SK-N-SH (cell line): ENCODE results near the gene HASPIN. TPM values are rescaled to one million over a fixed set of nuclear protein-coding genes. Genes with fewer than 3 reads are reported as not detected.
A peak's percentile ranks its signal among the peaks of the same experiment; 100 is the strongest.

Experiments
- CTCF ChIA-PET: fragments of 300-600, 350-600 bp; formaldehyde crosslinking; extraction: SDS; loops from one replicate; lab custom pipeline; 2021; lab: Yijun Ruan, JAX
- POLR2A ChIA-PET: fragments of 350-600 bp; sonication (Branson Sonifier 250); formaldehyde crosslinking; extraction: SDS; loops from one replicate; lab custom pipeline; 2020; ENCODE audit warnings: antibody characterized with exemption, inconsistent platforms; lab: Yijun Ruan, JAX
- DNase-seq: peaks from one replicate; pipeline ENCODE4 v3.0.0; 2012
- H2AFZ ChIP-seq: fragments of 200-600 bp; sonication (generic); 2 replicates; pipeline ENCODE4 v1.8.1; 2016; ENCODE audit warnings: antibody characterized with exemption, mild to moderate bottlenecking, low read depth
- H3F3A ChIP-seq: fragments of 200-600 bp; sonication (generic); replicated peaks from 2 replicates; pipeline ENCODE3; 2016; ENCODE audit warnings: antibody characterized with exemption, mild to moderate bottlenecking; ENCODE audit not compliant: insufficient read depth
- H3K27ac ChIP-seq, 2 experiments: fragments of 200-500 bp in 1 of 2; fragments of 200-600 bp in 1 of 2; sonication (Bioruptor generic) in 1 of 2; sonication (generic), shearing (Covaris generic) in 1 of 2; 2 replicates each; pipeline versions ENCODE4 v1.5.1 to v1.6.1; 2014 to 2016; ENCODE audit warnings: low read depth in 2 of 2, inconsistent platforms in 1 of 2, low read length in 1 of 2, mild to moderate bottlenecking in 1 of 2, mixed read lengths in 1 of 2
- H3K27me3 ChIP-seq: fragments of 200-600 bp; sonication (generic), shearing (Covaris generic); 2 replicates; pipeline ENCODE4 v1.6.1; 2016; ENCODE audit warnings: mixed run types; ENCODE audit not compliant: insufficient read depth
- H3K36me3 ChIP-seq, 2 experiments: fragments of 200-500 bp in 1 of 2; fragments of 200-600 bp in 1 of 2; sonication (Bioruptor generic) in 1 of 2; sonication (generic) in 1 of 2; replicated peaks in 1 of 2; 2 replicates each; pipeline versions ENCODE3 to v1.5.1; 2014 to 2016; ENCODE audit warnings: low read length in 1 of 2, mild to moderate bottlenecking in 1 of 2; ENCODE audit not compliant: insufficient read depth in 2 of 2, control insufficient read depth in 1 of 2
- H3K4me1 ChIP-seq, 2 experiments: fragments of 200-500 bp in 1 of 2; fragments of 200-600 bp in 1 of 2; sonication (Bioruptor generic) in 1 of 2; sonication (generic), shearing (Covaris generic) in 1 of 2; 2 replicates each; pipeline versions ENCODE4 v1.5.1 to v1.6.1; 2014 to 2016; ENCODE audit warnings: low read depth in 1 of 2, low read length in 1 of 2, mixed run types in 1 of 2; ENCODE audit not compliant: insufficient read depth in 2 of 2, control insufficient read depth in 1 of 2
- H3K4me2 ChIP-seq: fragments of 200-600 bp; sonication (generic), shearing (Covaris generic); 2 replicates; pipeline ENCODE4 v1.6.1; 2017; ENCODE audit warnings: mixed run types
- H3K4me3 ChIP-seq, 2 experiments: fragments of 200-500 bp in 1 of 2; fragments of 200-600 bp in 1 of 2; sonication (Bioruptor generic) in 1 of 2; sonication (generic), shearing (Covaris generic) in 1 of 2; 2 replicates each; pipeline versions ENCODE4 v1.5.1 to v1.8.1; 2014 to 2016; ENCODE audit warnings: low read depth in 2 of 2, inconsistent platforms in 1 of 2, low read length in 1 of 2, mild to moderate bottlenecking in 1 of 2, mixed read lengths in 1 of 2, moderate library complexity in 1 of 2
- H3K79me2 ChIP-seq: fragments of 200-600 bp; sonication (generic); 2 replicates; pipeline ENCODE4 v1.8.1; 2017; ENCODE audit warnings: mild to moderate bottlenecking; ENCODE audit not compliant: insufficient read depth
- H3K9ac ChIP-seq: fragments of 200-600 bp; sonication (generic); 2 replicates; pipeline ENCODE4 v1.6.1; 2017; ENCODE audit warnings: mixed run types
- H3K9me2 ChIP-seq: fragments of 200-600 bp; sonication (generic); 2 replicates; pipeline ENCODE4 v1.6.1; 2017; ENCODE audit warnings: mixed run types
- H3K9me3 ChIP-seq: fragments of 200-600 bp; sonication (generic); 2 replicates; pipeline ENCODE4 v1.6.1; 2017; ENCODE audit warnings: mixed run types, mild to moderate bottlenecking, moderate library complexity
- H4K20me1 ChIP-seq: fragments of 200-600 bp; sonication (generic); 2 replicates; pipeline ENCODE4 v1.6.1; 2017; ENCODE audit warnings: mild to moderate bottlenecking, mixed run types; ENCODE audit not compliant: insufficient read depth
- CHD2 ChIP-seq: fragments of 150-350 bp; IDR thresholded peaks from 2 replicates; pipeline ENCODE4 v1.6.1; 2018; ENCODE audit warnings: low read length; ENCODE audit not compliant: partially characterized antibody
- ELF1 ChIP-seq: IDR thresholded peaks from 2 replicates; pipeline ENCODE4 v1.4.0; 2012
- EP300 ChIP-seq, 2 experiments: IDR thresholded peaks; 2 replicates each; pipeline versions ENCODE4 v1.4.0 to v1.6.1; 2012; ENCODE audit warnings: borderline replicate concordance in 1 of 2, low read depth in 1 of 2, low read length in 1 of 2
- EZH2phosphoT487 ChIP-seq: fragments of 200-600 bp; sonication (generic); IDR thresholded peaks from 2 replicates; pipeline ENCODE4 v1.6.1; 2017; ENCODE audit warnings: low read depth, mixed run types, mild to moderate bottlenecking, antibody characterized with exemption, moderate library complexity, borderline replicate concordance
- FOSL2 ChIP-seq: IDR thresholded peaks from 2 replicates; pipeline ENCODE4 v1.4.0; 2012; ENCODE audit warnings: low read depth, mild to moderate bottlenecking, moderate library complexity, borderline replicate concordance
- FOXM1 ChIP-seq: IDR thresholded peaks from 2 replicates; pipeline ENCODE4 v1.4.0; 2012; ENCODE audit warnings: low read depth, mild to moderate bottlenecking
- MXI1 ChIP-seq: IDR thresholded peaks from 2 replicates; pipeline ENCODE4 v1.6.1; 2012; ENCODE audit warnings: mild to moderate bottlenecking, low read depth, low read length, improper control_type of control experiment
- NFIC ChIP-seq: IDR thresholded peaks from 2 replicates; pipeline ENCODE4 v1.4.0; 2012; ENCODE audit warnings: borderline replicate concordance
- NRF1 ChIP-seq: IDR thresholded peaks from 2 replicates; pipeline ENCODE4 v1.6.1; 2012; ENCODE audit warnings: low read depth, mild to moderate bottlenecking, low read length
- POLR2AphosphoS5 ChIP-seq: IDR thresholded peaks from 2 replicates; pipeline ENCODE4 v1.6.1; 2012; ENCODE audit warnings: low read depth, low read length
- REST ChIP-seq: IDR thresholded peaks from 2 replicates; pipeline ENCODE4 v1.6.1; 2012; ENCODE audit warnings: mild to moderate bottlenecking, low read depth, low read length, moderate library complexity
- SIN3A ChIP-seq: IDR thresholded peaks from 2 replicates; pipeline ENCODE4 v1.6.1; 2012; ENCODE audit warnings: low read depth, mild to moderate bottlenecking, low read length, moderate library complexity, borderline replicate concordance
- TAF1 ChIP-seq: IDR thresholded peaks from 2 replicates; pipeline ENCODE4 v1.6.1; 2012; ENCODE audit warnings: low read depth, mild to moderate bottlenecking, low read length, moderate library complexity, borderline replicate concordance
- TCF12 ChIP-seq: IDR thresholded peaks from 2 replicates; pipeline ENCODE4 v1.4.0; 2012
- YY1 ChIP-seq: IDR thresholded peaks from 2 replicates; pipeline ENCODE4 v1.4.0; 2012; ENCODE audit warnings: low read depth, mild to moderate bottlenecking
- ZBTB33 ChIP-seq: IDR thresholded peaks from 2 replicates; pipeline ENCODE4 v1.4.0; 2012; ENCODE audit warnings: low read depth, borderline replicate concordance
- WGBS: methylation state at CpG from one replicate; pipeline ENCODE4 v1.1.6; 2017; ENCODE audit warnings: low lambda C conversion rate; 5-methylcytosine and 5-hydroxymethylcytosine counted together
- polyA plus RNA-seq, 3 experiments: library from polyadenylated mRNA; depleted of rRNA; stranded (reverse); fragments of >200 nt; gene quantifications; 2 replicates each; pipeline ENCODE4 v1.2.3, GENCODE V29; 2012
- TF ChIP-seq, protein P1 (sequence below): IDR thresholded peaks from 2 replicates; pipeline ENCODE4; 2012
- TF ChIP-seq, protein P2 (sequence below): IDR thresholded peaks from 2 replicates; pipeline ENCODE4 v1.4.0; 2012; ENCODE audit warnings: low read depth, borderline replicate concordance
- TF ChIP-seq, protein P3 (sequence below): fragments of 200-600 bp; sonication (generic); IDR thresholded peaks from 2 replicates; pipeline ENCODE4 v1.6.1; 2017; ENCODE audit warnings: antibody characterized with exemption, mild to moderate bottlenecking, moderate library complexity
- TF ChIP-seq, protein P4 (sequence below): IDR thresholded peaks from 2 replicates; pipeline ENCODE4 v1.4.0; 2012; ENCODE audit warnings: low read depth

HASPIN gene
- polyA plus RNA-seq (2012; rRNA removed): 1.2 and 1.4 TPM in 2 replicates
- 1.2 and 1.6 TPM in 2 replicates for polyA plus RNA-seq (2012; cell fraction: cytosol; rRNA removed)
- polyA plus RNA-seq (2012; cell fraction: nucleus; rRNA removed): 0.55 and 0.80 TPM in 2 replicates

DNA sequence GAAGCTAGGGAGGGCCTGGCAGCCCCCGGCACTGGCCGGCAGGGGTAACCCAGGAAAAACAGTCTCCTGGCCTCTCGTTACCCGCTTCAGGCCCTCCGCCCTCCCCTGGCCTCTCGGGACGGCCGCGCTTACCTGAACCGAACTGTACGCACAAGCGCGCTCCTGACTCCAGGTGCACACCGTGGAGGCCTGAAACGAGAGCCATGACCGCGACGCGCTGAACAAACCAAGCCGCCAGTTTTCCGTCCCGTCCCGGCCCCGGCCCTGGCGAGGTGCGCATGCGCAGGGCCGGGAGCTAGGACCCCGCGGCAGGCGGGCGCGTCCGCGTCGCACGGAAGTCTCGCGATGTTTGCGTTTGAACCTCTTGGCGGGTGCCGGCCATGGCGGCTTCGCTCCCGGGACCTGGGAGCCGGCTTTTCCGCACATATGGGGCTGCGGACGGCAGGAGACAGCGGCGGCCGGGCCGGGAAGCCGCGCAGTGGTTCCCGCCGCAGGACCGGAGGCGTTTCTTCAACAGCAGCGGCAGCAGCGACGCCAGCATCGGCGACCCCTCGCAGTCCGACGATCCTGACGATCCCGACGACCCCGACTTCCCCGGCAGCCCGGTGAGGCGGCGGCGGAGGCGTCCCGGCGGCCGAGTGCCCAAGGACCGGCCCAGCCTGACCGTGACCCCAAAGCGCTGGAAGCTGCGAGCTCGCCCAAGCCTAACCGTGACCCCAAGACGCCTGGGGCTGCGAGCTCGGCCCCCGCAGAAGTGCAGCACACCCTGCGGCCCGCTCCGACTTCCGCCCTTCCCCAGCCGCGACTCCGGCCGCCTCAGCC lies at the start of gene HASPIN:
TSS of gene HASPIN (plus strand) at position 348 of the 822 bp plus-strand sequence. CDS start at position 381, 33 bp downstream.
- ChIA-PET CTCF (interaction anchor here (0.6 to 8.2 kb wide), 10 partner anchors 12 to 675 kb away, joined by 3 to 97 read pairs (median 4); partner anchors contain the start of gene P2RX5), POLR2A (interaction anchor here (0.7 to 1.5 kb wide), 3 partner anchors 13 to 122 kb away, joined by 3 read pairs; partner anchors contain the start of gene NCBP3)
- peak within 1 kb of the TSS; percentile 55 to 87; a peak in 3 of 4 replicates for H3K27ac ChIP-seq
- H3K4me3 ChIP-seq: peak within 1 kb of the TSS; percentile 77 to 85
- H3K9ac ChIP-seq: peak within 1 kb of the TSS; percentile 85
- 0% methylated on average over 17 of the region's 98 CpGs for WGBS
- H3K27me3 ChIP-seq: no peaks in the 10 kb centered on the region
- H3F3A ChIP-seq: peaks cover 12% of the 10 kb centered on the region
- no peaks in the 10 kb centered on the region for H4K20me1 ChIP-seq
- peak within 1 kb of the TSS; percentile 93 for H3K4me2 ChIP-seq
- peak; percentile 100 for DNase-seq
- H3K9me3 ChIP-seq: no peaks in the 10 kb centered on the region
- no peaks in the 10 kb centered on the region for H3K9me2 ChIP-seq
- TF ChIP-seq ZBTB33 (peak; percentile 100), MXI1 (peak; percentile 91), EP300 (IDR thresholded peaks at IDR 0.05; ENCODE audit: borderline replicate concordance in 1 of 2, low read depth in 1 of 2, low read length in 1 of 2) (no peak), EZH2phosphoT487 (no peak), NFIC (no peak), TAF1 (peak; percentile 83), SIN3A (peak; percentile 100), TCF12 (no peak), YY1 (peak; percentile 89), NRF1 (peak; percentile 95), REST (0 out of 2 replicates have a peak, but pooled peaks have one; percentile 25), FOSL2 (peak; percentile 31; the same call in 1 of the 2 replicates), ELF1 (peak; percentile 55; the same call in 1 of the 2 replicates), CHD2 (peak; percentile 99), POLR2AphosphoS5 (peak; percentile 90), FOXM1 (peak; percentile 72)
- TF ChIP-seq, protein P1, sequence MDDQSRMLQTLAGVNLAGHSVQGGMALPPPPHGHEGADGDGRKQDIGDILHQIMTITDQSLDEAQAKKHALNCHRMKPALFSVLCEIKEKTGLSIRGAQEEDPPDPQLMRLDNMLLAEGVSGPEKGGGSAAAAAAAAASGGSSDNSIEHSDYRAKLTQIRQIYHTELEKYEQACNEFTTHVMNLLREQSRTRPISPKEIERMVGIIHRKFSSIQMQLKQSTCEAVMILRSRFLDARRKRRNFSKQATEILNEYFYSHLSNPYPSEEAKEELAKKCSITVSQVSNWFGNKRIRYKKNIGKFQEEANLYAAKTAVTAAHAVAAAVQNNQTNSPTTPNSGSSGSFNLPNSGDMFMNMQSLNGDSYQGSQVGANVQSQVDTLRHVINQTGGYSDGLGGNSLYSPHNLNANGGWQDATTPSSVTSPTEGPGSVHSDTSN: peak; percentile 38; the same call in 1 of the 2 replicates
- TF ChIP-seq, protein P2, sequence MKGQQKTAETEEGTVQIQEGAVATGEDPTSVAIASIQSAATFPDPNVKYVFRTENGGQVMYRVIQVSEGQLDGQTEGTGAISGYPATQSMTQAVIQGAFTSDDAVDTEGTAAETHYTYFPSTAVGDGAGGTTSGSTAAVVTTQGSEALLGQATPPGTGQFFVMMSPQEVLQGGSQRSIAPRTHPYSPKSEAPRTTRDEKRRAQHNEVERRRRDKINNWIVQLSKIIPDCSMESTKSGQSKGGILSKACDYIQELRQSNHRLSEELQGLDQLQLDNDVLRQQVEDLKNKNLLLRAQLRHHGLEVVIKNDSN: peak; percentile 17; the same call in 1 of the 2 replicates
- TF ChIP-seq, protein P3, sequence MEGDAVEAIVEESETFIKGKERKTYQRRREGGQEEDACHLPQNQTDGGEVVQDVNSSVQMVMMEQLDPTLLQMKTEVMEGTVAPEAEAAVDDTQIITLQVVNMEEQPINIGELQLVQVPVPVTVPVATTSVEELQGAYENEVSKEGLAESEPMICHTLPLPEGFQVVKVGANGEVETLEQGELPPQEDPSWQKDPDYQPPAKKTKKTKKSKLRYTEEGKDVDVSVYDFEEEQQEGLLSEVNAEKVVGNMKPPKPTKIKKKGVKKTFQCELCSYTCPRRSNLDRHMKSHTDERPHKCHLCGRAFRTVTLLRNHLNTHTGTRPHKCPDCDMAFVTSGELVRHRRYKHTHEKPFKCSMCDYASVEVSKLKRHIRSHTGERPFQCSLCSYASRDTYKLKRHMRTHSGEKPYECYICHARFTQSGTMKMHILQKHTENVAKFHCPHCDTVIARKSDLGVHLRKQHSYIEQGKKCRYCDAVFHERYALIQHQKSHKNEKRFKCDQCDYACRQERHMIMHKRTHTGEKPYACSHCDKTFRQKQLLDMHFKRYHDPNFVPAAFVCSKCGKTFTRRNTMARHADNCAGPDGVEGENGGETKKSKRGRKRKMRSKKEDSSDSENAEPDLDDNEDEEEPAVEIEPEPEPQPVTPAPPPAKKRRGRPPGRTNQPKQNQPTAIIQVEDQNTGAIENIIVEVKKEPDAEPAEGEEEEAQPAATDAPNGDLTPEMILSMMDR: peak; percentile 29; the same call in 1 of the 2 replicates
- TF ChIP-seq, protein P4, sequence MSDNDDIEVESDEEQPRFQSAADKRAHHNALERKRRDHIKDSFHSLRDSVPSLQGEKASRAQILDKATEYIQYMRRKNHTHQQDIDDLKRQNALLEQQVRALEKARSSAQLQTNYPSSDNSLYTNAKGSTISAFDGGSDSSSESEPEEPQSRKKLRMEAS: peak; percentile 60
- H3K4me1 ChIP-seq: peaks cover 18% of the 10 kb centered on the region in 2 experiments; a peak in 3 of 4 replicates
- H3K36me3 ChIP-seq: peaks cover 5 to 17% of the 10 kb centered on the region in 2 experiments
- peaks cover 62% of the 10 kb centered on the region for H3K79me2 ChIP-seq
- peak within 1 kb of the TSS; percentile 77 for H2AFZ ChIP-seq
